Adrenal gland (tissue), 12 donors: ENCODE measurements around the gene DUSP10. TPM values are rescaled to one million over a fixed set of nuclear protein-coding genes. Genes with fewer than 3 reads are reported as not detected.

ENCODE experiments used
- DNase-seq, 7 donors: peaks; one replicate each; pipeline ENCODE4 v3.0.0-alpha.2; 2019 to 2020
- H3K27ac ChIP-seq, 5 donors: fragments of 200-600 bp; sonication (generic) in 4 of 5; 1 replicate in 3 of 5; 2 replicates in 2 of 5; pipeline versions ENCODE4 v1.5.1 to v1.8.0; 2016 to 2020; ENCODE audit warnings: mild to moderate bottlenecking in 1 of 5
- H3K27me3 ChIP-seq: fragments of 200-600 bp; 2 replicates; pipeline ENCODE4 v1.8.0; 2021
- H3K36me3 ChIP-seq, 2 donors: fragments of 200-600 bp; replicated peaks in 1 of 2; 1 replicate in 1 of 2; 2 replicates in 1 of 2; pipeline versions ENCODE4 v1.5.1 to v1.8.0; 2018 to 2022
- H3K4me1 ChIP-seq, 2 donors: fragments of 200-600 bp; replicated peaks in 1 of 2; 1 replicate in 1 of 2; 2 replicates in 1 of 2; pipeline versions ENCODE4 v1.5.1 to v1.8.0; 2018 to 2021
- H3K4me3 ChIP-seq, 4 donors: fragments of 200-600 bp; sonication (generic) in 3 of 4; one replicate each; pipeline ENCODE4 v1.5.1; 2016 to 2018
- H3K9me3 ChIP-seq, 3 donors: fragments of 200-600 bp; sonication (generic) in 1 of 3; replicated peaks in 1 of 3; 1 replicate in 2 of 3; 2 replicates in 1 of 3; pipeline versions ENCODE4 v1.5.1 to v1.8.0; 2016 to 2021
- POLR2A ChIP-seq, 2 donors: fragments of 450-650 bp; IDR thresholded peaks; one replicate each; pipeline ENCODE4 v1.6.1; 2017; ENCODE audit warnings: antibody characterized with exemption in 2 of 2, mild to moderate bottlenecking in 2 of 2, moderate library complexity in 1 of 2
- whole genome bisulfite sequencing, 4 donors: extraction: QIAGEN DNeasy Blood & Tissue Kit in 2 of 4; methylation state at CpG; one replicate each; pipeline versions ENCODE4 v1.1.5 to v1.1.7; 2013 to 2017; 5-methylcytosine and 5-hydroxymethylcytosine counted together
- intact Hi-C, 2 donors: fragments of 100-400 bp; cut with DNase I; formaldehyde crosslinking; loops; one replicate each; pipeline versions ENCODE4 v1.14.1 to v1.15.0; 2022 to 2023
- polyA plus RNA-seq, 3 donors: library from polyadenylated mRNA; stranded (reverse); fragments of 200-250 nt in 2 of 3; fragments of 350-450 nt in 1 of 3; fragmentation: Illumina TruSeq in 1 of 3; extraction: RNeasy Lipid Tissue Mini Kit (QIAGEN cat#74804) in 1 of 3; gene quantifications; one replicate each; pipeline ENCODE4 v1.2.3, GENCODE V29; 2013 to 2014
- total RNA-seq, 9 donors: library from RNA; depleted of rRNA in 4 of 9; stranded (reverse); fragments of >200 nt in 4 of 9; fragments of 120-200 nt in 1 of 9; fragmentation: NEBNext Ultra II Directional in 1 of 9; extraction: Animal tissue kit (Norgen Biotek cat#: 25700) in 1 of 9; gene quantifications; one replicate each; pipeline versions ENCODE4 v1.1.0 to v1.2.4, GENCODE V29; 2013 to 2023
- TF ChIP-seq, protein P1 (sequence below), 6 experiments: fragments of 450-650 bp in 4 of 6; fragments of 200-600 bp in 2 of 6; sonication (generic) in 1 of 6; IDR thresholded peaks; 1 replicate in 5 of 6; 2 replicates in 1 of 6; pipeline versions ENCODE4 v1.5.1 to v1.8.0; 2016 to 2021; ENCODE audit warnings: antibody characterized with exemption in 6 of 6, mild to moderate bottlenecking in 2 of 6, moderate library complexity in 1 of 6
- donor health status: healthy with polysubstance abuse.
- donor health status: Bipolar disorder and iron deficiency.
- donor health status: DM: yes; HTN: yes; CAD: no.
- donor health status: DM: no; HTN: no; CAD: no.
- donor health status: DM: no; HTN: no; CAD: no.
- donor health status: DM: yes; HTN: yes; CAD: no.

DUSP10 gene
- total and polyA plus RNA-seq, 12 donors = 2.6 to 22.1 (median 6.5) TPM

DNA sequence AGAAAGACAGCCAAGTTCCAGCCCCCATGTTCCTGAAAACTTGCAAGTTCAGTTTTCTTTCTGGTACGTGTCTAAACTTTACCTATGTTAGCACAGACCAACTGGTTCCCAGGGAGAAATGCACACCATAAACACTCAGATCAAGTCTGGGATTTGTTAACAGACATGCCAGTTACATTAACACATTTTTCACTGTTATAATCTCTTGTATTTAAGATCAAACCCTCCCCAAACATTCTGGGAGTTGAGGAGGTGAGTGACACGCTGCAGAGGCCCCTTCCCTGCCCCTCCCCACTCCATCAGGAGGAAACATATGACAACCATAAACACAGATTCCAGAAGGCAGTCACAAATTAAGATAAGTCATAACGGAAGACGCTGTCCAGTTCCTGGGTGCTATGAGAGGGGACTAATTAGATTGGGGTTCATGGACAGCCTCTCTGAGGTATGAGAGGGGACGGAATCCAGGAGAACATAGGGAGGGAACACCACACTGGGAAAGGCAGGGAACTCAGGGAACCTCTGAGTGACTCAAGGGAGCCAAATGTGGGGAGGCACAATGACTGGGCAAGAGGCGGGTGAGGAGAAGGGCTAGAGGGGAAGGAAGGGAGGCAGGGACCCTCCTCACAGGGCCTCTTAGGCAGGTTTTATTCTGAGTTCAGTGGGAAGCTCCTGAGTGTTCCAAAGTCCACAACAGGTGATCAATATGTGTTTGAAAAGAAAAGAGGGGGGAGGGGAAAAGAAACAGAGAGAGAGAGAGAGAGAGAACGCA is 25.0 kb downstream of the DUSP10 start:
- 82 to 88% (median 85%) methylated on average over 7 of the region's 7 CpGs for WGBS, 4 donors

DNA sequence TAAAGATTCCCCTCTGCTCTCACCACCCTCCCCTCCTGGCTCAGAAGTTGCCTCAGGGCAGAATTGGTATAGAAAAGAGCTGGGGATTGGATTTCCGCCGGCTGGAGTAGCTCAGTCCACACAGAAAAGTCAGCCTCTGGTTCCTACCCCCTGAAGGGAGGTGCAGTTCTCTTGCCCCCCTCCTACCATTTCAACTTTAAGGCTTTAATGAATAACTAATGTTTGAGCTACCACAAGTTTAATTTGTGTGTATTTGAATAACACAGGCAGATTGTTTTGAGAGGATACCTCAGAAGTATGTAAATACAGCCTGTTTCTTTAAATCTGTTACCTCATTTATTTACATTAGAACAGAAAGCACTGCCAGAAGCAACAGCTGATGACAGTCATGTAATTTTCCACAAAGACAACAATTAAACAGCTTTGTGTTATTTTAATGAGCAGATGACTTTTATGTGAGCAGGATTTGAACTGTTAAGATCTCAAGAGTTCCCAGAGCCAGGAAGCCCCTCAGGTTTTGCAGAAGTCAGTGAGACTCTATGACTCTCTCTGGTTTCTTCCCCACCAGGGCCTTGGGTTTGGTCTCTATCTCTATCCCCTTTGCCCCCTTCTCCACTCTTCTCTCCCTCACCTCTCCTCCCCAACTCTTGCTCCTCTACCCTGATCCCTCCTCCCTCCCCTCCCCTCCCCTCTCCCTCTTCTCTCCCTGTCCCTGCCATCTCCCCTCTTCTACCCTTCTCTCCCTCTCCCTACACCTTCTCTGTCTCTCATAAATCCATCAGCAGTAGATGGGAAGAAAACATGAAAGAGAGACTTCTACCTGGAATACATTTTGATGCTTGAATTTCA is 26.3 kb downstream of the DUSP10 start:
- no peak for TF ChIP-seq POLR2A (IDR thresholded peaks at IDR 0.05)
- TF ChIP-seq, protein P1, sequence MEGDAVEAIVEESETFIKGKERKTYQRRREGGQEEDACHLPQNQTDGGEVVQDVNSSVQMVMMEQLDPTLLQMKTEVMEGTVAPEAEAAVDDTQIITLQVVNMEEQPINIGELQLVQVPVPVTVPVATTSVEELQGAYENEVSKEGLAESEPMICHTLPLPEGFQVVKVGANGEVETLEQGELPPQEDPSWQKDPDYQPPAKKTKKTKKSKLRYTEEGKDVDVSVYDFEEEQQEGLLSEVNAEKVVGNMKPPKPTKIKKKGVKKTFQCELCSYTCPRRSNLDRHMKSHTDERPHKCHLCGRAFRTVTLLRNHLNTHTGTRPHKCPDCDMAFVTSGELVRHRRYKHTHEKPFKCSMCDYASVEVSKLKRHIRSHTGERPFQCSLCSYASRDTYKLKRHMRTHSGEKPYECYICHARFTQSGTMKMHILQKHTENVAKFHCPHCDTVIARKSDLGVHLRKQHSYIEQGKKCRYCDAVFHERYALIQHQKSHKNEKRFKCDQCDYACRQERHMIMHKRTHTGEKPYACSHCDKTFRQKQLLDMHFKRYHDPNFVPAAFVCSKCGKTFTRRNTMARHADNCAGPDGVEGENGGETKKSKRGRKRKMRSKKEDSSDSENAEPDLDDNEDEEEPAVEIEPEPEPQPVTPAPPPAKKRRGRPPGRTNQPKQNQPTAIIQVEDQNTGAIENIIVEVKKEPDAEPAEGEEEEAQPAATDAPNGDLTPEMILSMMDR (IDR thresholded peaks at IDR 0.05) = no peak
- Histone ChIP-seq H3K9me3 (no peaks in the 10 kb centered on the region), H3K27ac (no peak overlapping the region), H3K4me3 (no peak overlapping the region), H3K4me1 (peaks cover 17 to 45% of the 10 kb centered on the region in 2 donors), H3K36me3 (no peaks in the 10 kb centered on the region), H3K27me3 (no peaks in the 10 kb centered on the region)
- WGBS, 4 donors = 56 to 85% (median 80%) methylated on average over 2 of the region's 2 CpGs
- intact Hi-C loops = no loop called here
- DNase-seq = no peak

More for the DNA sequence above, 25.0 kb downstream of the DUSP10 start:
- Histone ChIP-seq H3K9me3 (no peaks in the 10 kb centered on the region), H3K4me1 (peaks cover 8 to 31% of the 10 kb centered on the region in 2 donors), H3K36me3 (no peaks in the 10 kb centered on the region), H3K27ac (no peak overlapping the region), H3K4me3 (no peak overlapping the region), H3K27me3 (no peaks in the 10 kb centered on the region)
- TF ChIP-seq, protein P1 (IDR thresholded peaks at IDR 0.05) = no peak
- no peak for TF ChIP-seq POLR2A (IDR thresholded peaks at IDR 0.05)
- no peak for DNase-seq
- intact Hi-C loops = no loop called here

DNA sequence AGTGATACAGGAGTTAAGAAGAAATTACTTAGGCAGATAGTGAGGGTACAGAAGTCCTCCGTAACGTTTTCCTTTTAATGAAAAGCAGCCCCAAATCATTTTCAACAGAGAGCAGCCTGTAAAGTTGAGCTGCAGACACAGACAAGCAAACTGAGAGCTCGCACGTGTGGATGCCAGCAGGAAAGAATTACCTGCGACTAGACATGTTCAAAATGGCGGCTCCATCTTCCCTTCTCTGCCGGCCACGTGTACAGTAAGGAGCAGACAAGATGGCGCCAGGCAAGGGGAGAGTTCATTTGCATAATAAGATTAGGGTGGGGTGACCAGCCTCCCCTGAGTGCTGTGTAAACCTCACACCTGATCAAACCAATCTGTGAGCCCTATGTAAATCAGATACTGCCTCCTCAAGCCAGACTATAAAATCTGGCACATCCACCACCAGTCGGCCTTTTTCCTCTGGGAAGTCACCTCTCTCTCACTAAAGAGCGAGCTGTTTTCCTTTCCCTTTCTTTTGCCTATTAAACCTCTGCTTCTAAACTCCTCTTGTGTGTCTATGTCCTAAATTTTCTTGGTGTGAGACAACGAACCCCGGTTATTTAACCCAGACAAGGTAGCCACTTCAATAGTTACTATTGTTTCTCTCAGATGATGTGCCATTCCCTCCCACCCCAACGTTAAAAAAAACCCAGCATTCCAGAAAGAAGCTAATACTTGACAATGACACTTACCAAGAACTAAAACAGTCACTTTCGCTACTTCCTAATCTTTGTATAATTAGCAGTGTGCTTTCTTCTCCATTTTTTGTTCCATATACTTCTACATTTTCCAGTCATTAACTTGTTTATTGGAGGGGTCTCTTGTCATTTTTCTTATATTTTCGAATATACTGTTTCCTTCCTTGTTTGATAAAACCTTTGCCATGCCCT is 27.4 kb downstream of the DUSP10 start:
- 89 to 92% (median 91%) methylated on average over 16 of the region's 16 CpGs for WGBS, 4 donors
- Histone ChIP-seq H3K4me3 (no peak overlapping the region), H3K27me3 (no peaks in the 10 kb centered on the region), H3K4me1 (peaks cover 17 to 50% of the 10 kb centered on the region in 2 donors), H3K36me3 (no peaks in the 10 kb centered on the region), H3K9me3 (no peaks in the 10 kb centered on the region), H3K27ac (no peak overlapping the region)
- no peak for DNase-seq
- TF ChIP-seq POLR2A (IDR thresholded peaks at IDR 0.05) = no peak
- TF ChIP-seq, protein P1 (IDR thresholded peaks at IDR 0.05) = no peak
- intact Hi-C loops = no loop called here
